ENCODE measurements around the gene CDH20. TPM values are rescaled to one million over a fixed set of nuclear protein-coding genes. Genes with fewer than 3 reads are reported as not detected.

The CDH20 gene
- polyA plus RNA-seq, 1 donor (not counting 4 experiments of a cell fraction or from before 2014, with no cell fraction given) = not detected

GRCh38 chr18:61474341-61474740, 141.1 kb downstream of the CDH20 start:
- H3K79me2 ChIP-seq (ENCODE audit: control insufficient read depth, insufficient read depth, low read length) = no peaks in the 10 kb centered on the region
- no peak overlapping the region for H3K9ac ChIP-seq (ENCODE audit: control insufficient read depth, extremely low read depth, insufficient read depth, low read length)
- H2AFZ ChIP-seq (ENCODE audit: control insufficient read depth, low read length) = no peak overlapping the region
- dilution Hi-C loops (cut with MboI; ENCODE audit: extremely low pct_ligation_motif_present, low sequenced_read_pairs) = no loop called here
- no peak for FAIRE-seq
- no peak overlapping the region for H3K4me3 ChIP-seq (ENCODE audit: control insufficient read depth in 2 of 3, extremely low read depth in 1 of 3, insufficient read depth in 2 of 3, low read depth in 1 of 3, low read length in 3 of 3)
- TF ChIP-seq CTCF (optimal IDR thresholded peaks at IDR 0.05 in 1 of 3, IDR thresholded peaks at IDR 0.05 in 1 of 3, conservative IDR thresholded peaks at IDR 0.05 in 1 of 3; ENCODE audit: extremely low read depth in 1 of 3, insufficient read depth in 2 of 3, low read length in 3 of 3) (no peak), EZH2 (IDR thresholded peaks at IDR 0.05; ENCODE audit: low read length) (no peak)
- H3K9me3 ChIP-seq (ENCODE audit: control insufficient read depth, low read depth, low read length) = no peaks in the 10 kb centered on the region
- no peak overlapping the region for H3K4me2 ChIP-seq (ENCODE audit: control insufficient read depth, extremely low read depth, insufficient read depth, low read depth, low read length)
- peaks cover 25% of the 10 kb centered on the region for H3K27me3 ChIP-seq (ENCODE audit: control insufficient read depth, extremely low read depth, insufficient read depth, low read length)
- H4K20me1 ChIP-seq (ENCODE audit: control insufficient read depth, extremely low read depth, insufficient read depth, low read length) = no peaks in the 10 kb centered on the region
- no peaks in the 10 kb centered on the region for H3K36me3 ChIP-seq (ENCODE audit: control insufficient read depth in 2 of 2, extremely low read depth in 1 of 2, insufficient read depth in 2 of 2, low read length in 2 of 2)
- no peak overlapping the region for H3K27ac ChIP-seq (ENCODE audit: control insufficient read depth, insufficient read depth, low read length)
- H3K4me1 ChIP-seq (ENCODE audit: control insufficient read depth, extremely low read depth, insufficient read depth, low read length) = no peaks in the 10 kb centered on the region
- no peaks in the 10 kb centered on the region for H3K9me1 ChIP-seq (ENCODE audit: control insufficient read depth, extremely low read depth, insufficient read depth, low read length)
- DNase-seq (ENCODE audit: low read depth, low spot score) = no peak

DNA sequence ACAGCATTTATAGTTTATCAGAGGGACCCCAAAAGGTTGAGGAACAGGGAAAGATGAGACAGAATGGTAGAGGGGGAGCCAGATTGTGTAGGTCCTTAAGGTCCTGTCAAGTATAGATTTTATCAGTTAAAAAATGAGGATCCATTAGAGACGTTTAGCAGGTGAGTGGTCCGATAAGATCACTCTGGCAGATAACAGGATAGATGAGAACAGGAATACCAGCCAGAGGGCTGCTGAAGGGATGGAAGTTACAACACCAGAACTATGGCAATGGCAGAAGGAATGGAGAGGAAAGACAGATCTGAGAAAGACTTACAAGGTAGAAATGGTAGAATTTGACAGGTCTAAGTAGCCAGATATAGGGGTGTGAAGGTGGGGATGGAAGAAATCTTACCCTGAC, 141.7 kb downstream of the CDH20 start:
- FAIRE-seq = no peak
- no peaks in the 10 kb centered on the region for H3K9me1 ChIP-seq (ENCODE audit: control insufficient read depth, extremely low read depth, insufficient read depth, low read length)
- DNase-seq (ENCODE audit: low read depth, low spot score) = no peak
- H3K4me1 ChIP-seq (ENCODE audit: control insufficient read depth, extremely low read depth, insufficient read depth, low read length) = no peaks in the 10 kb centered on the region
- no peaks in the 10 kb centered on the region for H3K36me3 ChIP-seq (ENCODE audit: control insufficient read depth in 2 of 2, extremely low read depth in 1 of 2, insufficient read depth in 2 of 2, low read length in 2 of 2)
- H3K4me3 ChIP-seq (ENCODE audit: control insufficient read depth in 2 of 3, extremely low read depth in 1 of 3, insufficient read depth in 2 of 3, low read depth in 1 of 3, low read length in 3 of 3) = no peak overlapping the region
- H3K9ac ChIP-seq (ENCODE audit: control insufficient read depth, extremely low read depth, insufficient read depth, low read length) = no peak overlapping the region
- H3K27me3 ChIP-seq (ENCODE audit: control insufficient read depth, extremely low read depth, insufficient read depth, low read length) = peaks cover 23% of the 10 kb centered on the region
- TF ChIP-seq EZH2 (IDR thresholded peaks at IDR 0.05; ENCODE audit: low read length) = no peak
- TF ChIP-seq CTCF (optimal IDR thresholded peaks at IDR 0.05 in 1 of 3, IDR thresholded peaks at IDR 0.05 in 1 of 3, conservative IDR thresholded peaks at IDR 0.05 in 1 of 3; ENCODE audit: extremely low read depth in 1 of 3, insufficient read depth in 2 of 3, low read length in 3 of 3) = no peak
- H4K20me1 ChIP-seq (ENCODE audit: control insufficient read depth, extremely low read depth, insufficient read depth, low read length) = no peaks in the 10 kb centered on the region
- dilution Hi-C loops (cut with MboI; ENCODE audit: extremely low pct_ligation_motif_present, low sequenced_read_pairs) = no loop called here
- no peaks in the 10 kb centered on the region for H3K9me3 ChIP-seq (ENCODE audit: control insufficient read depth, low read depth, low read length)
- H3K4me2 ChIP-seq (ENCODE audit: control insufficient read depth, extremely low read depth, insufficient read depth, low read depth, low read length) = no peak overlapping the region
- no peaks in the 10 kb centered on the region for H3K79me2 ChIP-seq (ENCODE audit: control insufficient read depth, insufficient read depth, low read length)
- no peak overlapping the region for H2AFZ ChIP-seq (ENCODE audit: control insufficient read depth, low read length)
- H3K27ac ChIP-seq (ENCODE audit: control insufficient read depth, insufficient read depth, low read length) = no peak overlapping the region
